H1 (cell line): ENCODE data around the gene C5. TPM values are rescaled to one million over a fixed set of nuclear protein-coding genes. Genes with fewer than 3 reads are reported as not detected.

Experiments used
- CTCF ChIA-PET: fragments of 300-600 bp; sonication (Branson Sonifier 250); formaldehyde crosslinking; loops from one replicate; lab custom pipeline; 2021; ENCODE audit not compliant: partially characterized antibody; lab: Charles Lee
- POLR2A ChIA-PET: fragments of 300-600 bp; sonication (Branson Sonifier 250); formaldehyde crosslinking; loops from one replicate; lab custom pipeline; 2021; ENCODE audit warnings: inconsistent platforms; ENCODE audit not compliant: partially characterized antibody; lab: Charles Lee
- DNase-seq, 2 experiments: peaks; one replicate each; pipeline versions ENCODE4 v3.0.0 to v3.0.0-alpha.2; 2010 to 2022; ENCODE audit warnings: low spot score in 2 of 2, low read depth in 1 of 2, mixed read lengths in 1 of 2
- FAIRE-seq: peaks from 2 replicates; lab custom pipeline; 2011; peaks lifted over from hg19 to GRCh38; lab: Jason Lieb, UNC
- H2AFZ ChIP-seq: 2 replicates; pipeline ENCODE4 v1.8.1; 2012; ENCODE audit warnings: low read length, inconsistent platforms
- H2AK5ac ChIP-seq: 2 replicates; pipeline ENCODE4 v1.6.1; 2013; ENCODE audit warnings: low read depth, low read length
- H2BK120ac ChIP-seq: replicated peaks from 2 replicates; pipeline ENCODE3; 2013; ENCODE audit warnings: low read depth, low read length, inconsistent platforms
- H2BK12ac ChIP-seq: 2 replicates; pipeline ENCODE4 v1.6.1; 2013; ENCODE audit warnings: low read depth, low read length
- H2BK15ac ChIP-seq: 2 replicates; pipeline ENCODE4 v1.6.1; 2013; ENCODE audit warnings: low read length
- H2BK20ac ChIP-seq: 2 replicates; pipeline ENCODE4 v1.6.1; 2013; ENCODE audit warnings: low read length
- H2BK5ac ChIP-seq: 2 replicates; pipeline ENCODE4 v1.6.1; 2013; ENCODE audit warnings: low read depth, low read length
- H3K14ac ChIP-seq: 2 replicates; pipeline ENCODE4 v1.6.1; 2013; ENCODE audit warnings: inconsistent platforms; ENCODE audit not compliant: insufficient read length
- H3K18ac ChIP-seq: 2 replicates; pipeline ENCODE4 v1.6.1; 2013; ENCODE audit warnings: low read length; ENCODE audit errors: extremely low read depth
- H3K23ac ChIP-seq: 2 replicates; pipeline ENCODE4 v1.6.1; 2013; ENCODE audit warnings: inconsistent platforms; ENCODE audit not compliant: insufficient read length
- H3K23me2 ChIP-seq: 2 replicates; pipeline ENCODE4 v1.6.1; 2013; ENCODE audit warnings: low read depth, low read length
- H3K27ac ChIP-seq: 2 replicates; pipeline ENCODE4 v1.6.1; 2011; ENCODE audit warnings: low read depth, low read length, inconsistent platforms
- H3K27me3 ChIP-seq, 4 experiments: replicated peaks in 1 of 4; 1 replicate in 1 of 4; 2 replicates in 3 of 4; pipeline versions ENCODE4 v1.6.1 to v1.8.1; 2011 to 2013; ENCODE audit warnings: low read length in 3 of 4, mild to moderate bottlenecking in 3 of 4, inconsistent platforms in 2 of 4, mixed read lengths in 2 of 4, moderate library complexity in 1 of 4; ENCODE audit not compliant: control insufficient read depth in 3 of 4, insufficient read depth in 3 of 4; ENCODE audit errors: extremely low read depth in 1 of 4
- H3K36me3 ChIP-seq, 4 experiments: 2 replicates each; pipeline versions ENCODE4 v1.6.1 to v1.8.1; 2011 to 2013; ENCODE audit warnings: mild to moderate bottlenecking in 4 of 4, low read length in 3 of 4, moderate library complexity in 2 of 4, control low read depth in 1 of 4, inconsistent platforms in 1 of 4; ENCODE audit not compliant: insufficient read depth in 4 of 4, control insufficient read depth in 2 of 4
- H3K4ac ChIP-seq: replicated peaks from 2 replicates; pipeline ENCODE3; 2013; ENCODE audit warnings: low read length, low read depth, mixed read lengths, inconsistent platforms; ENCODE audit not compliant: insufficient read length
- H3K4me1 ChIP-seq, 4 experiments: replicated peaks in 1 of 4; 1 replicate in 1 of 4; 2 replicates in 3 of 4; pipeline versions ENCODE4 v1.6.1 to v1.8.1; 2011 to 2013; ENCODE audit warnings: low read length in 3 of 4, inconsistent platforms in 2 of 4, mixed read lengths in 1 of 4; ENCODE audit not compliant: insufficient read depth in 4 of 4, control insufficient read depth in 3 of 4
- H3K4me2 ChIP-seq, 2 experiments: 2 replicates each; pipeline versions ENCODE4 v1.6.1 to v1.8.1; 2011 to 2013; ENCODE audit warnings: low read depth in 2 of 2, low read length in 2 of 2, control low read depth in 1 of 2, inconsistent platforms in 1 of 2, mild to moderate bottlenecking in 1 of 2; ENCODE audit not compliant: insufficient read depth in 1 of 2
- H3K4me3 ChIP-seq, 4 experiments: fragments of 200-600, 300-600 bp in 1 of 4; sonication (generic), shearing (Covaris generic), sonication (Bioruptor Twin) in 1 of 4; 2 replicates each; pipeline versions ENCODE4 v1.5.1 to v1.8.1; 2011 to 2016; ENCODE audit warnings: low read length in 4 of 4, low read depth in 3 of 4, control low read depth in 2 of 4, inconsistent platforms in 2 of 4, mild to moderate bottlenecking in 2 of 4, mixed read lengths in 1 of 4, moderate library complexity in 1 of 4; ENCODE audit not compliant: insufficient read depth in 2 of 4; ENCODE audit errors: extremely low read depth in 1 of 4
- H3K56ac ChIP-seq: replicated peaks from 2 replicates; pipeline ENCODE3; 2013; ENCODE audit warnings: low read depth, mild to moderate bottlenecking, mixed read lengths, low read length, inconsistent platforms; ENCODE audit not compliant: insufficient read length
- H3K79me1 ChIP-seq: 2 replicates; pipeline ENCODE4 v1.6.1; 2013; ENCODE audit warnings: low read depth, low read length, control low read depth
- H3K79me2 ChIP-seq, 2 experiments: 2 replicates each; pipeline versions ENCODE4 v1.6.1 to v1.8.1; 2012 to 2013; ENCODE audit warnings: low read length in 2 of 2, mild to moderate bottlenecking in 2 of 2, inconsistent platforms in 1 of 2; ENCODE audit not compliant: insufficient read depth in 2 of 2, control insufficient read depth in 1 of 2
- H3K9ac ChIP-seq, 4 experiments: replicated peaks in 1 of 4; 1 replicate in 1 of 4; 2 replicates in 3 of 4; pipeline versions ENCODE4 v1.6.1 to v1.8.1; 2011 to 2013; ENCODE audit warnings: low read depth in 3 of 4, low read length in 3 of 4, control low read depth in 2 of 4, mild to moderate bottlenecking in 2 of 4, moderate library complexity in 2 of 4, inconsistent platforms in 1 of 4; ENCODE audit errors: extremely low read depth in 1 of 4
- H3K9me3 ChIP-seq, 2 experiments: 2 replicates each; pipeline versions ENCODE4 v1.6.1 to v1.8.1; 2012 to 2013; ENCODE audit warnings: mild to moderate bottlenecking in 2 of 2, moderate library complexity in 2 of 2, control low read depth in 1 of 2, inconsistent platforms in 1 of 2, low read depth in 1 of 2, low read length in 1 of 2, mixed read lengths in 1 of 2; ENCODE audit not compliant: insufficient read depth in 2 of 2
- H4K20me1 ChIP-seq, 2 experiments: replicated peaks in 1 of 2; 2 replicates each; pipeline versions ENCODE3 to v1.8.1; 2011 to 2013; ENCODE audit warnings: inconsistent platforms in 2 of 2, low read length in 2 of 2, mild to moderate bottlenecking in 1 of 2; ENCODE audit not compliant: insufficient read depth in 2 of 2, control insufficient read depth in 1 of 2
- H4K5ac ChIP-seq: 2 replicates; pipeline ENCODE4 v1.6.1; 2013; ENCODE audit warnings: low read length, low read depth, mixed read lengths, inconsistent platforms; ENCODE audit not compliant: insufficient read length
- H4K8ac ChIP-seq: 2 replicates; pipeline ENCODE4 v1.8.0; 2013; ENCODE audit warnings: mild to moderate bottlenecking, moderate library complexity, low read length, inconsistent platforms; ENCODE audit not compliant: insufficient read depth; ENCODE audit errors: extremely low read depth
- H4K91ac ChIP-seq: replicated peaks from 2 replicates; pipeline ENCODE3; 2013; ENCODE audit warnings: low read length, mixed read lengths, inconsistent platforms; ENCODE audit not compliant: insufficient read length
- CTBP2 ChIP-seq: IDR thresholded peaks from 2 replicates; pipeline ENCODE4 v1.7.0; 2011; ENCODE audit warnings: borderline replicate concordance, mild to moderate bottlenecking, moderate library complexity, mixed read lengths, low read length; ENCODE audit not compliant: insufficient read depth, insufficient read length
- KDM5A ChIP-seq: fragments of 200-600 bp; IDR thresholded peaks from 2 replicates; pipeline ENCODE4 v1.7.1; 2012; ENCODE audit warnings: mild to moderate bottlenecking, low read length, inconsistent platforms, mixed read lengths
- NANOG ChIP-seq: IDR thresholded peaks from 2 replicates; pipeline ENCODE4 v1.6.1; 2011; ENCODE audit warnings: low read length, low read depth, mild to moderate bottlenecking, inconsistent platforms; ENCODE audit not compliant: insufficient read depth, poor library complexity, severe bottlenecking
- RAD21 ChIP-seq, 2 experiments: IDR thresholded peaks in 1 of 2; conservative IDR thresholded peaks in 1 of 2; 2 replicates each; pipeline ENCODE4 v1.6.1; 2011; ENCODE audit warnings: low read depth in 2 of 2, low read length in 2 of 2, improper control_type of control experiment in 1 of 2, inconsistent platforms in 1 of 2, mild to moderate bottlenecking in 1 of 2, moderate library complexity in 1 of 2
- RNF2 ChIP-seq: fragments of 200-900, 300-1000 bp; sonication (generic); IDR thresholded peaks from 2 replicates; pipeline ENCODE4 v1.7.1; 2016; ENCODE audit warnings: borderline replicate concordance, low read depth, mild to moderate bottlenecking, antibody characterized with exemption, low read length; ENCODE audit not compliant: poor library complexity, severe bottlenecking; ENCODE audit errors: missing control alignments
- SIRT6 ChIP-seq: IDR thresholded peaks from one replicate; pipeline ENCODE4 v1.7.1; 2012; ENCODE audit warnings: low read length, inconsistent platforms
- SUZ12 ChIP-seq: fragments of 200-600 bp; sonication (generic); IDR thresholded peaks from 2 replicates; pipeline ENCODE4 v1.6.1; 2012; ENCODE audit warnings: mild to moderate bottlenecking, inconsistent platforms, low read length, moderate library complexity, mixed read lengths
- TAF7 ChIP-seq: optimal IDR thresholded peaks from 2 replicates; pipeline ENCODE3; 2011; ENCODE audit warnings: low read depth, mild to moderate bottlenecking, inconsistent platforms, low read length, moderate library complexity, borderline replicate concordance
- WGBS, 2 experiments: shearing (Covaris generic) in 1 of 2; methylation state at CpG; one replicate each; pipeline versions ENCODE4 v1.1.6 to v1.1.7; 2013 to 2015; ENCODE audit warnings: low lambda C conversion rate in 2 of 2, mixed read lengths in 2 of 2, inconsistent platforms in 1 of 2, low coverage in 1 of 2, missing lambda C conversion rate in 1 of 2; ENCODE audit not compliant: insufficient replicate concordance in 2 of 2, insufficient coverage in 1 of 2, insufficient read length in 1 of 2; ENCODE audit errors: extremely low coverage in 1 of 2, missing lambda C conversion rate in 1 of 2; 5-methylcytosine and 5-hydroxymethylcytosine counted together
- polyA plus RNA-seq, 7 experiments: library from polyadenylated mRNA; depleted of rRNA in 3 of 7; stranded (reverse) in 5 of 7; unstranded in 2 of 7; fragments of >200 nt in 5 of 7; fragments of 200-250 nt in 2 of 7; gene quantifications; 1 replicate in 5 of 7; 2 replicates in 1 of 7; 4 replicates in 1 of 7; pipeline versions ENCODE4 v1.2.1 to v1.2.3, GENCODE V29; 2011 to 2013; ENCODE audit warnings: missing spikeins in 2 of 7, mixed read lengths in 2 of 7
- total RNA-seq: library from RNA; stranded (reverse); fragmentation: NEBNext Ultra II Directional; extraction: Animal tissue kit (Norgen Biotek cat#: 25700); gene quantifications from 2 replicates; pipeline ENCODE4 v1.2.1, GENCODE V29; 2021
- TF ChIP-seq, protein P1 (sequence below), 3 experiments: IDR thresholded peaks; 1 replicate in 2 of 3; 2 replicates in 1 of 3; pipeline versions ENCODE4 v1.5.1 to v1.6.1; 2011; ENCODE audit warnings: low read length in 3 of 3, mild to moderate bottlenecking in 3 of 3, inconsistent platforms in 2 of 3, low read depth in 1 of 3, moderate library complexity in 1 of 3; ENCODE audit not compliant: insufficient read depth in 1 of 3; ENCODE audit errors: control extremely low read depth in 1 of 3

The C5 gene
- total and polyA plus RNA-seq, 2 of the 8 experiments (the other 6 are each of a cell fraction or from before 2014, with no cell fraction given): 0.24 to 0.35 TPM

DNA sequence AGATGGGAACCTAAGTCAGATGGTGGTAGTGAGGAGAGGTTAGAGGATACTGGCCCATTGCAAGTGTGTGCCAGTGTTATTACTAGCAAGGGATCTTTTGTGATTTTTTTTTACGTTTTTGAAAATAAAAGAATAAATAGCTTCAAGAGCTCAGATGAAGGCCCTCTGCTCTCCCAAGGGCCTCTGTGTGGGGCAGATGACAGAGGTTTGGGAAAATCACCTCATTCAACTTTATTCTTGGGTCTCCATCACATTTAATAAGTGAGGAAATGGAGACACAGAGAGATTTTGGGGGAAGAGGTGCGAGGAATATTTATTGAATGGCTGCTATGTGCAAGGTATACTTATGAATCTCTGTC lies 113.3 kb downstream of the C5 start:
- Histone ChIP-seq H3K4ac (no peak overlapping the region), H2BK120ac (no peak overlapping the region), H3K4me3 (no peak overlapping the region), H2BK5ac (no peak overlapping the region), H4K8ac (no peak overlapping the region), H2AK5ac (no peak overlapping the region), H3K56ac (no peak overlapping the region), H3K4me2 (no peak overlapping the region), H3K79me2 (no peaks in the 10 kb centered on the region), H4K91ac (no peak overlapping the region), H3K9ac (no peak overlapping the region), H3K4me1 (peaks cover 0 to 4% (median 1%) of the 10 kb centered on the region in 4 experiments; a peak in 2 of 7 replicates), H3K79me1 (no peaks in the 10 kb centered on the region), H3K14ac (no peak overlapping the region), H2BK12ac (no peak overlapping the region), H2BK15ac (no peak overlapping the region), H3K23ac (no peak overlapping the region), H2BK20ac (no peak overlapping the region), H3K23me2 (no peaks in the 10 kb centered on the region), H3K36me3 (no peaks in the 10 kb centered on the region), H2AFZ (no peak overlapping the region), H3K27me3 (no peaks in the 10 kb centered on the region), H4K5ac (no peak overlapping the region), H3K18ac (no peak overlapping the region), H3K27ac (no peak overlapping the region), H3K9me3 (no peaks in the 10 kb centered on the region), H4K20me1 (no peaks in the 10 kb centered on the region)
- ChIA-PET CTCF (interaction anchor here (0.6 to 12.5 kb wide), 22 partner anchors 8 to 183 kb away, joined by 3 to 108 read pairs (median 4); no protein-coding TSS in a partner anchor), POLR2A (interaction anchor here (0.6 to 4.6 kb wide), 3 partner anchors 7 to 94 kb away, joined by 3 to 14 read pairs (median 3); partner anchors contain the start of gene PSMD5)
- FAIRE-seq (no peak), DNase-seq (no peak)
- 42% methylated on average over 2 of the region's 2 CpGs; no CpG with 5 or more reads in 1 of the 2 experiments for WGBS, 2 experiments
- TF ChIP-seq SIRT6 (no peak), RAD21 (IDR thresholded peaks at IDR 0.05 in 1 of 2, conservative IDR thresholded peaks at IDR 0.05 in 1 of 2; ENCODE audit: low read depth in 2 of 2, low read length in 2 of 2) (no peak), RNF2 (no peak), NANOG (no peak), CTBP2 (no peak), TAF7 (no peak), SUZ12 (no peak), KDM5A (no peak)
- TF ChIP-seq, protein P1, sequence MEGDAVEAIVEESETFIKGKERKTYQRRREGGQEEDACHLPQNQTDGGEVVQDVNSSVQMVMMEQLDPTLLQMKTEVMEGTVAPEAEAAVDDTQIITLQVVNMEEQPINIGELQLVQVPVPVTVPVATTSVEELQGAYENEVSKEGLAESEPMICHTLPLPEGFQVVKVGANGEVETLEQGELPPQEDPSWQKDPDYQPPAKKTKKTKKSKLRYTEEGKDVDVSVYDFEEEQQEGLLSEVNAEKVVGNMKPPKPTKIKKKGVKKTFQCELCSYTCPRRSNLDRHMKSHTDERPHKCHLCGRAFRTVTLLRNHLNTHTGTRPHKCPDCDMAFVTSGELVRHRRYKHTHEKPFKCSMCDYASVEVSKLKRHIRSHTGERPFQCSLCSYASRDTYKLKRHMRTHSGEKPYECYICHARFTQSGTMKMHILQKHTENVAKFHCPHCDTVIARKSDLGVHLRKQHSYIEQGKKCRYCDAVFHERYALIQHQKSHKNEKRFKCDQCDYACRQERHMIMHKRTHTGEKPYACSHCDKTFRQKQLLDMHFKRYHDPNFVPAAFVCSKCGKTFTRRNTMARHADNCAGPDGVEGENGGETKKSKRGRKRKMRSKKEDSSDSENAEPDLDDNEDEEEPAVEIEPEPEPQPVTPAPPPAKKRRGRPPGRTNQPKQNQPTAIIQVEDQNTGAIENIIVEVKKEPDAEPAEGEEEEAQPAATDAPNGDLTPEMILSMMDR (IDR thresholded peaks at IDR 0.05; ENCODE audit: control extremely low read depth in 1 of 3, insufficient read depth in 1 of 3, low read depth in 1 of 3, low read length in 3 of 3): no peak
